IMR-90 (cell line): ENCODE data around the gene CD81. TPM values are rescaled to one million over a fixed set of nuclear protein-coding genes. Genes with fewer than 3 reads are reported as not detected.

Experiments
- ATAC-seq: fragments of 200-7000 bp; cut with Tn5 transposase; 2 replicates; pipeline ENCODE4 v1.9.1; 2020; ENCODE audit warnings: low read depth, mild to moderate bottlenecking, moderate library complexity
- BruUV-seq: library from RNA; stranded (reverse); fragments of 400-500 nt; replicated peaks from 2 replicates; lab custom pipeline; 2021; lab: Mats Ljungman, UMichigan
- CTCF ChIA-PET: fragments of 300-600 bp; formaldehyde crosslinking; extraction: SDS; loops from one replicate; lab custom pipeline; 2021; ENCODE audit warnings: antibody characterized with exemption; lab: Yijun Ruan, JAX
- POLR2A ChIA-PET: fragments of 300-600 bp; sonication (Branson Sonifier 250); formaldehyde crosslinking; loops from one replicate; lab custom pipeline; 2022; ENCODE audit warnings: antibody characterized with exemption; ENCODE audit not compliant: unreplicated experiment; lab: Charles Lee
- DNase-seq: peaks from one replicate; pipeline ENCODE4 v3.0.0; 2013
- H2AFZ ChIP-seq: replicated peaks from 2 replicates; pipeline ENCODE3; 2013; ENCODE audit warnings: low read length, mild to moderate bottlenecking; ENCODE audit not compliant: poor library complexity
- H2AK5ac ChIP-seq: 2 replicates; pipeline ENCODE4 v1.6.1; 2013; ENCODE audit warnings: low read depth, low read length, inconsistent platforms
- H2AK9ac ChIP-seq: replicated peaks from 2 replicates; pipeline ENCODE3; 2013; ENCODE audit warnings: mild to moderate bottlenecking, low read depth, low read length, moderate library complexity; ENCODE audit not compliant: poor library complexity
- H2BK120ac ChIP-seq: 2 replicates; pipeline ENCODE4 v1.6.1; 2013; ENCODE audit warnings: low read depth, low read length, inconsistent platforms
- H2BK15ac ChIP-seq: 3 replicates; pipeline ENCODE4 v1.6.1; 2013; ENCODE audit warnings: low read depth, low read length, inconsistent platforms
- H2BK20ac ChIP-seq: 2 replicates; pipeline ENCODE4 v1.6.1; 2013; ENCODE audit warnings: low read depth, mild to moderate bottlenecking, inconsistent platforms, low read length, moderate library complexity
- H2BK5ac ChIP-seq: 2 replicates; pipeline ENCODE4 v1.6.1; 2013; ENCODE audit warnings: mild to moderate bottlenecking, low read depth, low read length, inconsistent platforms; ENCODE audit not compliant: poor library complexity, severe bottlenecking
- H3K14ac ChIP-seq: replicated peaks from 2 replicates; pipeline ENCODE4 v1.6.1; 2013; ENCODE audit warnings: low read depth, low read length, inconsistent platforms
- H3K18ac ChIP-seq: 2 replicates; pipeline ENCODE4 v1.6.1; 2013; ENCODE audit warnings: low read depth, low read length, control low read depth
- H3K23ac ChIP-seq: 2 replicates; pipeline ENCODE4 v1.6.1; 2013; ENCODE audit warnings: low read depth, low read length, inconsistent platforms
- H3K27ac ChIP-seq: 2 replicates; pipeline ENCODE4 v1.5.1; 2013; ENCODE audit warnings: mild to moderate bottlenecking, control low read depth, low read length; ENCODE audit not compliant: insufficient read depth
- H3K27me3 ChIP-seq: 2 replicates; pipeline ENCODE4 v1.6.1; 2013; ENCODE audit warnings: low read length; ENCODE audit not compliant: control insufficient read depth, insufficient read depth
- H3K36me3 ChIP-seq: 2 replicates; pipeline ENCODE4 v1.6.1; 2013; ENCODE audit warnings: low read length, mixed read lengths; ENCODE audit not compliant: control insufficient read depth, insufficient read depth
- H3K4ac ChIP-seq: 2 replicates; pipeline ENCODE4 v1.6.1; 2013; ENCODE audit warnings: low read depth, low read length, inconsistent platforms
- H3K4me1 ChIP-seq: 2 replicates; pipeline ENCODE4 v1.6.1; 2013; ENCODE audit warnings: low read length, mixed read lengths; ENCODE audit not compliant: control insufficient read depth, insufficient read depth
- H3K4me2 ChIP-seq: 2 replicates; pipeline ENCODE4 v1.6.1; 2013; ENCODE audit warnings: low read depth, mild to moderate bottlenecking, control low read depth, low read length, moderate library complexity
- H3K4me3 ChIP-seq: 2 replicates; pipeline ENCODE4 v1.5.1; 2013; ENCODE audit warnings: low read depth, mild to moderate bottlenecking, control low read depth, low read length, moderate library complexity; ENCODE audit not compliant: insufficient read depth
- H3K56ac ChIP-seq: 2 replicates; pipeline ENCODE4 v1.6.1; 2013; ENCODE audit warnings: low read length, inconsistent platforms; ENCODE audit not compliant: insufficient read depth; ENCODE audit errors: extremely low read depth
- H3K79me1 ChIP-seq, 2 experiments: 2 replicates each; pipeline ENCODE4 v1.6.1; 2013; ENCODE audit warnings: low read length in 2 of 2, inconsistent platforms in 1 of 2, low read depth in 1 of 2
- H3K9ac ChIP-seq: 2 replicates; pipeline ENCODE4 v1.6.1; 2013; ENCODE audit warnings: low read depth, low read length, control low read depth
- H3K9me1 ChIP-seq: 2 replicates; pipeline ENCODE4 v1.6.1; 2013; ENCODE audit warnings: low read length, inconsistent platforms; ENCODE audit not compliant: insufficient read depth
- H3K9me3 ChIP-seq: 2 replicates; pipeline ENCODE4 v1.6.1; 2013; ENCODE audit warnings: low read length; ENCODE audit not compliant: control insufficient read depth, insufficient read depth
- H4K20me1 ChIP-seq: 2 replicates; pipeline ENCODE4 v1.6.1; 2013; ENCODE audit warnings: low read length, inconsistent platforms; ENCODE audit not compliant: insufficient read depth
- H4K5ac ChIP-seq: 2 replicates; pipeline ENCODE4 v1.6.1; 2013; ENCODE audit warnings: mild to moderate bottlenecking, low read depth, low read length, control low read depth
- H4K8ac ChIP-seq, 2 experiments: 2 replicates each; pipeline ENCODE4 v1.6.1; 2013; ENCODE audit warnings: low read depth in 2 of 2, low read length in 2 of 2, control low read depth in 1 of 2, inconsistent platforms in 1 of 2
- H4K91ac ChIP-seq: 2 replicates; pipeline ENCODE4 v1.6.1; 2013; ENCODE audit warnings: low read depth, low read length, inconsistent platforms; ENCODE audit not compliant: insufficient read depth
- BHLHE40 ChIP-seq: fragments of 150-350 bp; IDR thresholded peaks from 2 replicates; pipeline ENCODE4 v1.6.1; 2016; ENCODE audit warnings: mild to moderate bottlenecking, low read depth, low read length
- CEBPB ChIP-seq: IDR thresholded peaks from 2 replicates; pipeline ENCODE4 v1.6.1; 2012; ENCODE audit warnings: low read depth, low read length, improper control_type of control experiment
- CHD1 ChIP-seq: IDR thresholded peaks from 2 replicates; pipeline ENCODE4 v1.6.1; 2012; ENCODE audit warnings: low read depth, low read length, improper control_type of control experiment
- FOS ChIP-seq: fragments of 150-350 bp; IDR thresholded peaks from 2 replicates; pipeline ENCODE4 v1.6.1; 2016; ENCODE audit warnings: low read depth, low read length
- MAFK ChIP-seq: IDR thresholded peaks from 2 replicates; pipeline ENCODE4 v1.6.1; 2012; ENCODE audit warnings: low read depth, low read length, improper control_type of control experiment
- MAZ ChIP-seq: IDR thresholded peaks from 2 replicates; pipeline ENCODE4 v1.6.1; 2012; ENCODE audit warnings: low read depth, mild to moderate bottlenecking, low read length, improper control_type of control experiment, moderate library complexity, borderline replicate concordance
- MXI1 ChIP-seq: IDR thresholded peaks from 2 replicates; pipeline ENCODE4 v1.6.1; 2012; ENCODE audit warnings: low read depth, mild to moderate bottlenecking, low read length, moderate library complexity, borderline replicate concordance
- NFE2L2 ChIP-seq: fragments of 150-350 bp; IDR thresholded peaks from 2 replicates; pipeline ENCODE4 v1.6.1; 2016; ENCODE audit warnings: low read depth, mild to moderate bottlenecking, low read length
- POLR2A ChIP-seq: IDR thresholded peaks from 2 replicates; pipeline ENCODE4 v1.6.1; 2012; ENCODE audit warnings: mild to moderate bottlenecking, low read depth, low read length
- RCOR1 ChIP-seq: IDR thresholded peaks from 2 replicates; pipeline ENCODE4 v1.6.1; 2012; ENCODE audit warnings: mild to moderate bottlenecking, low read length, improper control_type of control experiment; ENCODE audit not compliant: insufficient replicate concordance
- RFX5 ChIP-seq: IDR thresholded peaks from 2 replicates; pipeline ENCODE4 v1.8.0; 2012; ENCODE audit warnings: low read depth, mild to moderate bottlenecking, low read length, moderate library complexity
- SMC3 ChIP-seq: fragments of 150-350 bp; IDR thresholded peaks from 2 replicates; pipeline ENCODE4 v1.6.1; 2016; ENCODE audit warnings: low read depth, mild to moderate bottlenecking, antibody characterized with exemption, low read length, moderate library complexity
- WGBS, 2 experiments: methylation state at CpG; one replicate each; pipeline versions ENCODE4 v1.1.5 to v1.1.7; 2013; ENCODE audit warnings: missing lambda C conversion rate in 2 of 2; ENCODE audit not compliant: insufficient read length in 1 of 2; ENCODE audit errors: extremely low coverage in 2 of 2; 5-methylcytosine and 5-hydroxymethylcytosine counted together
- dilution Hi-C: fragments of 300-500 bp; cut with HindIII; formaldehyde crosslinking; loops from one replicate; pipeline ENCODE4 v1.14.3; 2018; ENCODE audit warnings: low sequenced_read_pairs; ENCODE audit not compliant: unreplicated experiment
- in situ Hi-C: fragments of 300-500 bp; cut with MboI; formaldehyde crosslinking; loops from 3 replicates; pipeline ENCODE4 v1.14.3; 2019; ENCODE audit warnings: low sequenced_read_pairs, inconsistent platforms, mixed read lengths
- intact Hi-C: fragments of 100-400 bp; cut with micrococcal nuclease; formaldehyde crosslinking; loops from 2 replicates; pipeline ENCODE4 v1.10.0; 2022
- polyA plus RNA-seq, 3 experiments: library from polyadenylated mRNA; depleted of rRNA; stranded (reverse); fragments of >200 nt; gene quantifications; 2 replicates each; pipeline ENCODE4 v1.2.3, GENCODE V29; 2012; ENCODE audit warnings: low replicate concordance in 1 of 3
- total RNA-seq: library from RNA; depleted of rRNA; stranded (reverse); fragments of >200 nt; gene quantifications from 2 replicates; pipeline ENCODE4 v1.2.3, GENCODE V29; 2012
- TF ChIP-seq, protein P1 (sequence below): conservative IDR thresholded peaks from 2 replicates; pipeline ENCODE4 v1.5.1; 2012; ENCODE audit warnings: mild to moderate bottlenecking, low read depth, low read length, improper control_type of control experiment
- TF ChIP-seq, protein P2 (sequence below): fragments of 150-350 bp; IDR thresholded peaks from 2 replicates; pipeline ENCODE4 v1.6.1; 2017; ENCODE audit warnings: mild to moderate bottlenecking, antibody characterized with exemption, low read length, low read depth
- TF ChIP-seq, protein P3 (sequence below): fragments of 150-350 bp; IDR thresholded peaks from 2 replicates; pipeline ENCODE4 v1.6.1; 2016; ENCODE audit warnings: low read depth, mild to moderate bottlenecking, low read length, moderate library complexity, borderline replicate concordance

Gene CD81
- total and polyA plus RNA-seq, 2 of the 4 experiments (the other 2 are of a cell fraction) = 159 to 689 TPM

DNA sequence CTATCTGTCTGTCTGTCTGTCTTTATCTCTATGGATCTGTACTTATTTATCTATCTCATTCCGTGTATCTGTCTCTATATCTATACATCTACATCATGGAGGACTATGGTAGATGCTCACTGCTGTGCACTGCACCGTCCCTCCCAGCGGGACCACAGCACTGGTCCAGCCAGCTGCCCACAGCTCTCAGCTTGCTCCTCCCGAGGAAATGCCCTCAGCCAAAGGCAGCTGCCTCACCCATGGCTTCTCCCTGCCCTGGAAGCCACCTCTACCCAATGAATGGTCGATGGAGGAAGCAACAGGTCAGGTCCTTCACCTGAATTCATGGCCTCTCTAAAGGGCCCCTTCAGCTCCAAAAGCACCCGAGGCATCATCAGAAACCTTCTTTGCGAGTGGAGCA lies 14.7 kb upstream of the CD81 start:
- H3K79me1 ChIP-seq = no peaks in the 10 kb centered on the region
- no peak overlapping the region for H3K56ac ChIP-seq
- no peak overlapping the region for H3K4ac ChIP-seq
- H2AFZ ChIP-seq = no peak overlapping the region
- no peak overlapping the region for H3K23ac ChIP-seq
- no peak for DNase-seq
- intact Hi-C loops = no loop called here
- H3K9me1 ChIP-seq = no peaks in the 10 kb centered on the region; the same call in 1 of the 2 replicates
- no peaks in the 10 kb centered on the region for H3K4me1 ChIP-seq
- no peak overlapping the region for H2BK15ac ChIP-seq
- H3K18ac ChIP-seq = no peak overlapping the region
- no peak overlapping the region for H4K91ac ChIP-seq
- no peak overlapping the region for H3K14ac ChIP-seq
- H2AK5ac ChIP-seq = no peak overlapping the region
- dilution Hi-C loops = no loop called here
- H3K27me3 ChIP-seq = peaks cover 5% of the 10 kb centered on the region; the same call in 1 of the 2 replicates
- no peaks in the 10 kb centered on the region for H3K36me3 ChIP-seq
- no peak for ATAC-seq
- no peak overlapping the region for H2BK20ac ChIP-seq
- no TSS peak for BruUV-seq
- no peak overlapping the region for H3K9ac ChIP-seq
- no peaks in the 10 kb centered on the region for H3K9me3 ChIP-seq
- ChIA-PET CTCF (no interaction called here), POLR2A (no interaction called here)
- H2BK120ac ChIP-seq = no peak overlapping the region
- H4K8ac ChIP-seq = no peak overlapping the region
- in situ Hi-C loops = no loop called here
- H2BK5ac ChIP-seq = no peak overlapping the region
- no peak overlapping the region for H3K27ac ChIP-seq
- no peak overlapping the region for H3K4me3 ChIP-seq
- H3K4me2 ChIP-seq = no peak overlapping the region
- no peak overlapping the region for H4K5ac ChIP-seq
- no peak for TF ChIP-seq FOS
- no peak for TF ChIP-seq MXI1
- TF ChIP-seq RFX5 = no peak
- no peak for TF ChIP-seq MAFK
- no peak for TF ChIP-seq CHD1
- TF ChIP-seq BHLHE40 = no peak
- TF ChIP-seq CEBPB = no peak
- TF ChIP-seq NFE2L2 = no peak
- TF ChIP-seq, protein P1, sequence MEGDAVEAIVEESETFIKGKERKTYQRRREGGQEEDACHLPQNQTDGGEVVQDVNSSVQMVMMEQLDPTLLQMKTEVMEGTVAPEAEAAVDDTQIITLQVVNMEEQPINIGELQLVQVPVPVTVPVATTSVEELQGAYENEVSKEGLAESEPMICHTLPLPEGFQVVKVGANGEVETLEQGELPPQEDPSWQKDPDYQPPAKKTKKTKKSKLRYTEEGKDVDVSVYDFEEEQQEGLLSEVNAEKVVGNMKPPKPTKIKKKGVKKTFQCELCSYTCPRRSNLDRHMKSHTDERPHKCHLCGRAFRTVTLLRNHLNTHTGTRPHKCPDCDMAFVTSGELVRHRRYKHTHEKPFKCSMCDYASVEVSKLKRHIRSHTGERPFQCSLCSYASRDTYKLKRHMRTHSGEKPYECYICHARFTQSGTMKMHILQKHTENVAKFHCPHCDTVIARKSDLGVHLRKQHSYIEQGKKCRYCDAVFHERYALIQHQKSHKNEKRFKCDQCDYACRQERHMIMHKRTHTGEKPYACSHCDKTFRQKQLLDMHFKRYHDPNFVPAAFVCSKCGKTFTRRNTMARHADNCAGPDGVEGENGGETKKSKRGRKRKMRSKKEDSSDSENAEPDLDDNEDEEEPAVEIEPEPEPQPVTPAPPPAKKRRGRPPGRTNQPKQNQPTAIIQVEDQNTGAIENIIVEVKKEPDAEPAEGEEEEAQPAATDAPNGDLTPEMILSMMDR = no peak
- TF ChIP-seq, protein P2, sequence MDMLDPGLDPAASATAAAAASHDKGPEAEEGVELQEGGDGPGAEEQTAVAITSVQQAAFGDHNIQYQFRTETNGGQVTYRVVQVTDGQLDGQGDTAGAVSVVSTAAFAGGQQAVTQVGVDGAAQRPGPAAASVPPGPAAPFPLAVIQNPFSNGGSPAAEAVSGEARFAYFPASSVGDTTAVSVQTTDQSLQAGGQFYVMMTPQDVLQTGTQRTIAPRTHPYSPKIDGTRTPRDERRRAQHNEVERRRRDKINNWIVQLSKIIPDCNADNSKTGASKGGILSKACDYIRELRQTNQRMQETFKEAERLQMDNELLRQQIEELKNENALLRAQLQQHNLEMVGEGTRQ = no peak
- TF ChIP-seq MAZ = no peak
- no peak for TF ChIP-seq POLR2A
- no peak for TF ChIP-seq SMC3
- no peak for TF ChIP-seq RCOR1
- TF ChIP-seq, protein P3, sequence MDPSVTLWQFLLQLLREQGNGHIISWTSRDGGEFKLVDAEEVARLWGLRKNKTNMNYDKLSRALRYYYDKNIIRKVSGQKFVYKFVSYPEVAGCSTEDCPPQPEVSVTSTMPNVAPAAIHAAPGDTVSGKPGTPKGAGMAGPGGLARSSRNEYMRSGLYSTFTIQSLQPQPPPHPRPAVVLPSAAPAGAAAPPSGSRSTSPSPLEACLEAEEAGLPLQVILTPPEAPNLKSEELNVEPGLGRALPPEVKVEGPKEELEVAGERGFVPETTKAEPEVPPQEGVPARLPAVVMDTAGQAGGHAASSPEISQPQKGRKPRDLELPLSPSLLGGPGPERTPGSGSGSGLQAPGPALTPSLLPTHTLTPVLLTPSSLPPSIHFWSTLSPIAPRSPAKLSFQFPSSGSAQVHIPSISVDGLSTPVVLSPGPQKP = no peak
- WGBS, 2 experiments = 100% methylated on average over 2 of the region's 7 CpGs; no CpG with 5 or more reads in 1 of the 2 experiments
- H2AK9ac ChIP-seq = no peak overlapping the region
- H4K20me1 ChIP-seq = 0 out of 2 replicates have a peak, but pooled peaks cover 6% of the 10 kb centered on the region
